Stimulated activated CD8-positive, alpha-beta memory T cell treated with anti-CD3 and anti-CD28 coated beads, Interleukin-7, amount 100 ng/mL, for 1 hour (primary cell): ENCODE data around the gene AKR1B1.
"Not testable (repeated sequence)": the region's sequence is repeated elsewhere in the genome, so short reads cannot be mapped to it uniquely, and the experiment has no call there.

Experiments used
- DNase-seq, 2 donors: peaks; one replicate each; pipeline ENCODE4 v3.0.0-alpha.2; 2020; ENCODE audit warnings: low read depth in 2 of 2

Gene AKR1B1

DNA sequence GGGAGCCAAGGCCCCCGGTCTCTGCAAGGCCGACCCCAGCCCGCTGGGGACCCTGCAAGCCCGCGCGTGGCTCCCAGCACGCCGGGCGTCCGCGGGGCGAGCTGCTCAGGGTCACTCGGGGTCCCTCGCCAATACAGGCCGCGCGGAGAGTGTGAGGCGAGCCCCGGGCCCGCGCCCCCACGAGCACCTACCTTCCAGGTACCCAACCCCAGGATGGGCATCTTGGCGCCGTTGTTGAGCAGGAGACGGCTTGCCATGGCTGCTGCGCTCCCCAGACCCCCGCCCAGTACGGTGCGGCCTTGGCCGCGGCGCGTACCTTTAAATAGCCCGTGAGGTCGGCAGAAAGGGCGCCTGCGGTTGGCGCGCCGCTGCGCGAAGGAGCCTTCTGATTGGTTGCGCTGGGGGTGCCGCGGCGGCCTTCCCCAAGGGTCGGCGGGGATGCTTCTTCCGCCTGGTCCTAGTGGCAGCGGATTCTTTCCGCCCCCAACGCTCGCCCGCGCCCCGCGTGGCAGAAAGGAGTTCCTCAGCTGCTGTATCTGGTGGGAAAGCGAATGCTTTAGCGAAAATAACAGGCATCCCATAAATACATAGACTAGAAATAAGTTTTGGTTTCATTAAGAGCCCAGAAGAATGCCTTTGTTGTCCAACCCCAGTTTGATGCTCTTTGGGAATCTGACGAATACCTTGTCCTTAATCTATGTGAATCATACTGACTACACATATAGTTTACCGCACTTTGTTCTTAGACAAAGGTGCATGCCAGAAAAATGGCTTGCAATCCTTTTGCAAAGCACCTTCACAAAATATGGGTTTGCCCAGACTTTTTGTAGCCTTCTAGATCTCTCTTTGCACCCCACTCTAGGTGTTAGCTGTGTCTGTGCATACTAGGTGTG, at the start of gene AKR1B1:
AKR1B1 (minus strand) TSS at position 295 of the 893 bp plus-strand sequence; CDS start at position 257, 38 bp downstream.
- DNase-seq: peak; percentile 68 to 73

GRCh38 chr7:134505856-134506255, 47.0 kb upstream of the AKR1B1 start:
- DNase-seq: no peak

DNA sequence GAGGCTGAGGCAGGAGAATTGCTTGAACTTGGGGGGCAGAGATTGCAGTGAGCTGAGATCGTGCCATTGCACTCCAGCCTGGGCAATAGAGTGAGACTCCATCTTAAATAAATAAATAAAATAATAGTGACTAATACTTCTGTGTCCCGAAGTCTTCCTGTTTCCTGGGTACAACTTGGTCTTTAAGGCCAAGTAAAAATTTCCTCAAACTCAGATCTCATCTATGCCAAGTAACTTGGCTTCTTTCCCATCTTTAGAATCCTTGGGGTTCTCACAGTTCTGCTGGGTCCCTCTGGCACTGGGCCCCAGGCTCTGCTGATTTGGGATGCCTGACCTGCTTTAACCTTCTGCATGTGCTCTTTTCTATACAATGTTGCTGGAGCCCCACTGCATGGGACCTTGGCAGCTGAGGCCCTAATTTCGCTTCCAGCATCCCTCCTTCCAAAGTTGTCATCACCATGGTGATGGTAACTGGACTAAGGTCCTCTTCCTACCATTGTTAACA, 45.8 kb upstream of the AKR1B1 start:
- DNase-seq: no peak

- DNase-seq: no peak
These were observed 43.8 kb upstream of the AKR1B1 start for GRCh38 chr7:134502463-134503371.

- DNase-seq: no peak
These were observed 42.1 kb upstream of the AKR1B1 start for GRCh38 chr7:134500982-134501381.

GRCh38 chr7:134500406-134500805, 41.5 kb upstream of the AKR1B1 start:
- no peak for DNase-seq

- DNase-seq: no peak
These were observed 36.6 kb upstream of the AKR1B1 start for GRCh38 chr7:134495546-134495945.

DNA sequence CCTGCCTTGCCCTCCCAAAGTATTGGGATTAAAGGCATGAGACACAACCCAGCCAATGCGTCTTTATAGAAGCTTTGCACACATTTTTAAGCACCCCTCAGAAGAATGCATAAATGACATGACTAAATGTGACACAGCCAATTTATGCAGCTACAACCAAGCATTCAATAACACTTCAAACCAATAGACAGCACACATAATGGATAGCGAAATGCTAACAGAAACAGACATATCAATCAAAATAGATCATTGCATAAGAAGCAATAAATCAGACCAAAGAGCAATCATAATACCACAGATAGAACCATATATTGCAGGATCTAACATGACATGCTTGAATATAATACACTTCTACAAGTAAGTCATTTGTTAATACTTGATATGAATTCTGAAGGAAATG, 34.2 kb upstream of the AKR1B1 start:
- no peak for DNase-seq

DNA sequence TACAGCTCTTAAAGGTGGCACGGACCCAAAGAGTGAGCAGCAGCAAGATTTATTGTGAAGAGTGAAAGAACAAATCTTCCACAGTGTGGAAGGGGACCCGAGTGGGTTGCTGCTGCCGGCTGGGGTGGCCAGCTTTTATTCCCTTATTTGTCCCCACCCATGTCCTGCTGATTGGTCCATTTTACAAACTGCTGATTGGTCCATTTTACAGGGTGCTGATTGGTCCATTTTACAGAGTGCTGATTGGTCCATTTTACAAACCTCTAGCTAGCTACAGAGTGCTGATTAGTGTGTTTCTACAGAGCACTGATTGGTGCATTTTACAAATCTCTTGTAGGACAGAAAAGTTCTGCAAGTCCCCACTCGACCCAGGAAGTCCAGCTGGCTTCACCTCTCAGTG, 28.8 kb upstream of the AKR1B1 start:
- DNase-seq: not testable (repeated sequence)

GRCh38 chr7:134485203-134485602, 26.3 kb upstream of the AKR1B1 start:
- no peak for DNase-seq

DNA sequence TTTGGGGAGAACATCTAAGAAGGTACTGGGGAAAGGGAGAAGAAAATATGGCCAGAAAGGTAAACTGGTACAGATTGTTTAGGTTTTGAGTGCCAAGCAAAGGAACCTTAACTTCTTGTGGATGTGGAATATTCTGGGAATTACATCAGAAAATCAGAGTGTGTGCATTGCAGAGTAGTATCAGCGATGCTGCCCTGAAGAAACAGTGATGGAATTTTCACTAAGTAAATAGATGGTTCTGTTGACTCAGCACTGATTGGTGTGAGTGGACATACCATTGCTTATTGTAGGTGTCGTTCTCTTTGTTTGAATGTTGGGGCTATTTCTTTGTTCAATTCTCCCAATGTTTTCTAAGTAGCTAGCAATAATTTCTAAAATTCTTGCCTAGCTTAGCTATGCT, 24.4 kb upstream of the AKR1B1 start:
- no peak for DNase-seq

DNA sequence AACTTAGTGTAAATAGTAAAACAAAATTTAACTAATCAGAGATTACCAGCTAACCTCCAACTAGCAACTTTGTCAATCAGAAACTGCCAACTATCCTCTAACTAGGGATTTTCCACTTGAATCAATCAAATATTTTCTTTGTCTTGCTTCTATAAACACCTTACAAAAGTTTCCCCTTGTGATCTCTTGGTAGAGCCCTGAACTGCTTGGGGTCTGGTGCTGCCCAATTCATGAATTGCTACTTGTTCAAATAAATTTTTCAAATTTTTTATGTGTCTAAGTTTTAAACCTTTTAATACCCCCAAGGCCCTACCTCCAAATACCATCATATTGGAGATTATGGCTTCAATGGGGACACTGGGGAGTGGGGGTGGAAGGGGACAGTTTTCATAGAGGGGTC, 24.0 kb upstream of the AKR1B1 start:
- DNase-seq: no peak

DNA sequence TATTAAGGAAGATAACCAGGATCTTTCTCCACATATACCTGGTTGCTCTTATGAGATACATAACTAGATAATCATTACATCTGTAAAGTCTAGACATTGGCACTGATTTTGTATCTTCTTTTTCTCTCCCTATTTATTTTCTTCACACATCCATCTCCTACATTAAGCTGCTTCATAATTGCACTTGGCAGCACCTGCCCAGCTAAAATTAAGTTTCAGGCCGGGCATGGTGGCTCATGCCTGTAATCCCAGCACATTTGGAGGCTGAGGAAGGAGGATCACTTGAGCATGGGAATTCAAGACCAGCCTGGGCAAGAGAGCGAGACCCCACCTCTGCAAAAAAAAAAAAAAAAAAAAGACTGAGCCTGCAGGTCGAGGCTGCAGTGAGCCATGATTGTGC, 22.3 kb upstream of the AKR1B1 start:
- no peak for DNase-seq

DNA sequence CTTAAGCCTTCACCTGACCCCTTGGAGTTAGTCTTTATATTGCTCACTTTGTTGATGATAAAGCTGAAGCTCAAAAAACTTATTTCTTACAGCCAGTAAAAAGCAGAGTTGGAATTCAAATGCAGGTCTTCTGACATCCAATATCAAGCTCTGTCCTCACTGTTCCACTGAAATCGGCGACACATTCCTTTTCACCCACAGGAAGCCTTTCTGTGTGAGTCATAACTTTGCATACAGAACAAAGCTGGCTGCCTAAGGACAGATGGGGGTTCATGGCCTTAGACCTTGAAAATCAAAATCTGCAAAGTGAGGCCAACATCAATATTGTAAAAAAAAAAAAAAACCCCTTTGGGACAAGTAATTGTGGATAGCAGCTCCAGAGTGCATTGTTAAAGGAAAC, 21.8 kb upstream of the AKR1B1 start:
- DNase-seq: no peak

DNA sequence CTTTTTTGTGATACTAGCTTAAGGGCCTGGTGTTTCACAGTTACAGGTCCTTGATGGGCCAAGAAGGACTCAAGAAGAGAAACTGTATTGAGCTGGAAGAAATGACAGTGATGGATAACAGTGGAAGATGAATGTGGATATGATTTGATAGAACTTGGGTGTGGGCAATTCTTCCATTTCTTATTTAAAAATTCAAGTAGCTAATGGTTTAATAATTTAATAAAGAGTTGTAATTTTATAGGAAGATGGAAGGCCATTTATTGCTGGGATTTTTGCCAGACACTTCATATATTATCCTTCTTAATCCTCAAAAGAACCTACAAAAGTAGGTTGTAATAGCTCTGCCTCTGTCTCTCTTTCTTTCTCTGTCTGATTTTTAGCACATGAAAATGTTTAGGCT, 21.3 kb upstream of the AKR1B1 start:
- no peak for DNase-seq

DNA sequence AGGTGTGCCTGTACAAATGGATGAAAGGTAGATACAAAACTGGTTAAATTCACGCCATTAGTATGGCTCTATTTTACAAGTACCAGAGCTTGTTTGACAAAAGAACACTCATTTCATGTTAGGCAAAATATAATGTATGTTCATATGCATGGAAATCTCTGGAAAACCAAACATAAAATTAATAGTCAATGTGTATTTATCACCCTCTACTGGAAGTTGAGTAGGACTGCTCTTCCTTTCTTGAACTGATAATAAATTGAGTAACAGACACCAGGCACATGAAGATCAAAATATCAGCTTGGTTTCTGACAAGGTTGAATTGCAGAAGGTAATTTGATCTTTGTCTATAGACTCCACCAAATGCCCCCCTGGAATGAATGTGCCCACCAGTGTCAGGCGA, 19.8 kb upstream of the AKR1B1 start:
- no peak for DNase-seq

DNA sequence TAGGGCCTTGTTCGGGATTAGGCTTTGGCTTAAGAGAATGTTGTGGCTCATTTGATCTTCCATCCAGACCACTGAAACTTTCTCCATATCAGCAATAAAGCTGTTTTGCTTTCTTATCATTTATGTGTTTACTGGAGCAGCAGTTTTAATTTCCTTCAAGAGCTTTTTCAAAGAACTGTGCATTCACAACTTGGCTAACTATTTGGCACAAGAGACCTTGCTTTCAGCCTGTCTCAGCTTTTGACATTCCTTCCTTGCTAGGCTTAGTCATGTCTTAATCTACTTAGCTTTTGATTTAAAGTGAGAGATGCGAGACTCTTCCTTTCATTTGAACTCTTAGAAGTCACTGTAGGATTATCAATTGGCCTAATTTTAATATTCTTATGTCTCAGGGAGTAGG, 19.1 kb upstream of the AKR1B1 start:
- DNase-seq: no peak

DNA sequence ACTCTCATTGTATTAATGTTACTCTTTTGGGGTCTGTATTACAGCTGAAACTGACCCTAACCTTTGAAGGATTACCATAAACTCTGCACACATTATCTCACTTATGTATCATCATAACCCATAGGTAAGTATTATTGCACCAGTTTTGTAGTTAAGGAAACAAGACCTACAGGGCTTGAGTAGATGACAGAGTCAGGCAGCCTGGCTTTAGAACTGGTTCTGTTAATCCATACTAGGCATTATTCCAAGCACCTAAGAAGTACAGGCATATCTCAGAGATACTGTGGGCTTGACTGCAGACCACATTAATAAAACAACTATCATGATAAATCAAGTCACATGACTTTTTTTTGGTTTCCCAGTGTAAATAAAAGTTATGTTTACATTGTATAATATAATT, 17.1 kb upstream of the AKR1B1 start:
- DNase-seq: no peak

DNA sequence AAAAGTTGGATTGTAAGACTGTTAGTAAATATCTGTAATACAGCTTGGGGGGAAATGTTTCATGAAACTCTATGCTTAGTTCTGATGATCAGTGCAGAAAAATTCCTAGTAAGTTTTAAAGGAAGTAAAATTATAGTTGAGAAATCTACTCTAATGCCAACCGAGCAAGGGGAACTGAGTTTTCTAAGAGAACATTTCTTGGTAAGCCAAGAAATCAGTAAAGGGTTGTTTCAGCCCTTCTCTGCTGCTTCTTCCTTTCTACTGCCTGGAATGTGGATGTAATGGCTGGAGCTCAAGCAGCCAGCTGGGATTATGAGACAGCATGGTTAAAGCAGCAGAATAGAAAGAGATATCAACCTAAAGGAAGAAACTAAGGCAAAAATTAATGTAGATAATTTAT, 15.9 kb upstream of the AKR1B1 start:
- DNase-seq: no peak

DNA sequence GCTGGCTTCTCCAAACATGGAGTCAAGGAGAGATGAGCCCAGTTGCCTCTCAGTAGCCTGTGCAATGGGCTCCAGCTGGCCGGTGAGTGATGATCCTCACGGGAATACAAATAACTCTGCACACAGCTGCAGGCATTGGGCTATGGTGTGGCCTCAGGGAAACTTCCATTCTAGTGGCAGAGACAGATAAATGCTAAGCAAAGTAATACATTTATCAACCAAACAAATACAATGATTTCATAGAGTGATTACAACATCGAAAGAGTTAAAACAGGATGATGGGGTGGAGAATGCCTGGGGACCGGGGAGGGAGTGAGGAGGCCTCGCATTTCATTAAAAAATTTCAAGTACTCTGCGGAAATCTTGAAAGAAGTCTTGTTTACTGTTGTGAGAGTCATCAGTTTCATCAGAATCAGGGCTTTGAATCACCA, 15.0 kb upstream of the AKR1B1 start:
- DNase-seq: no peak

GRCh38 chr7:134472572-134473244, 13.8 kb upstream of the AKR1B1 start:
- no peak for DNase-seq

DNA sequence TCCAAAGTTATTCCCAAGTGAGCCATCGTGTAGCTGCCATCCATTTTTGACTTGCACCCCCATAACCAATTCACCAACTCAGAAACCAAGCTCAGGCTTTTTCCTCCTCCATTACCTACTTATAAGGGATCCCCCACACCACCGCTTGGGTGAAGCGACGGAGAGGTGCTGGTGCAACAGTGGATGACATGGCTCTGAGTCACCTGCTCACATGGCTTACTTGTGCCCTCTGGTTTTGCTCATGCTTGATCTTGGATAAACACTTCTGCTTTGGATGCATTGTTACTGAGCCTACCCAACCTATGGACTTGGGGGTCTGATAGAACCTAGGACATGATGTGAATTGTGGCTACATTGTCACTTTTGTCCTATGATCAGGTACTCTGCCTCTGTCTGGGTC, 12.0 kb upstream of the AKR1B1 start:
- no peak for DNase-seq
